Left kidney (tissue), 2 donors: ENCODE results near the gene MATN1. TPM values are rescaled to one million over a fixed set of nuclear protein-coding genes. Genes with fewer than 3 reads are reported as not detected.

Source experiments
- DNase-seq: peaks from one replicate; pipeline ENCODE4 v3.0.0-alpha.2; 2013
- polyA plus RNA-seq: library from polyadenylated mRNA; unstranded; fragments of 120-200 nt; gene quantifications from one replicate; pipeline ENCODE4 v1.2.1, GENCODE V29; 2013; ENCODE audit not compliant: insufficient read length

Gene MATN1
- polyA plus RNA-seq, 1 donor: 0.23 TPM

DNA sequence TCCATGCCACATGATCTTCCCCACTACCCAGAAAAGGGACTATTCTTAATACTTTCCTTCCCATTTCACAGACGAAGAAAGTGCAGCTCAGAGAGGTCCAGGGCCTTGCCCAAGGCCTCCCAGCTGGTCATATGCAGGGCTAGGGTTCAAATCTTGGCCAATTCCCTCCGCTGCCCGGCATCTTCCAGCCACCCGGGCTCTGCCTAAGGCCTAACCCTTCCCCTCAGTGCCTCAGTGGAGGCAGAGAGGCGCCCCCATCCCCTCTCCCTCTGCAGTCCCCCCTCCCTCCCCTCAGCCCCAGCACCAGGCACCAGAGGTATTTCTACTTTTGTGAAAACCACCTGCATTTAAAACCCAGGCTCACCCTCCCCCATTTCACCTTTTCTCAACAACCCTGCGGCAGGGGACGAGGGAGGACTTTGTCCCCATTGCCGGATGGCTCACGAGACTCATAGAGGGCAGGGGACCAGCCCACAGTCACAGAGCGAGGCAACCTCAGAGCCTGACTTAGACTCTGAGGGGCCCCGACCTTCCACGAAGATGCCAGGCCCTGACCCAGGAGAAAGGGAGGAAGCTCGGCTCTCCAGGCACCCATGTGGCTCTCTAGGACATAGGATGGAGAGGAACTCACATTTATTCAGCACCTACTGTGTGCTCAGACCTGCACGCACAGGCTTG, 21.9 kb upstream of the MATN1 start:
- no peak for DNase-seq

DNA sequence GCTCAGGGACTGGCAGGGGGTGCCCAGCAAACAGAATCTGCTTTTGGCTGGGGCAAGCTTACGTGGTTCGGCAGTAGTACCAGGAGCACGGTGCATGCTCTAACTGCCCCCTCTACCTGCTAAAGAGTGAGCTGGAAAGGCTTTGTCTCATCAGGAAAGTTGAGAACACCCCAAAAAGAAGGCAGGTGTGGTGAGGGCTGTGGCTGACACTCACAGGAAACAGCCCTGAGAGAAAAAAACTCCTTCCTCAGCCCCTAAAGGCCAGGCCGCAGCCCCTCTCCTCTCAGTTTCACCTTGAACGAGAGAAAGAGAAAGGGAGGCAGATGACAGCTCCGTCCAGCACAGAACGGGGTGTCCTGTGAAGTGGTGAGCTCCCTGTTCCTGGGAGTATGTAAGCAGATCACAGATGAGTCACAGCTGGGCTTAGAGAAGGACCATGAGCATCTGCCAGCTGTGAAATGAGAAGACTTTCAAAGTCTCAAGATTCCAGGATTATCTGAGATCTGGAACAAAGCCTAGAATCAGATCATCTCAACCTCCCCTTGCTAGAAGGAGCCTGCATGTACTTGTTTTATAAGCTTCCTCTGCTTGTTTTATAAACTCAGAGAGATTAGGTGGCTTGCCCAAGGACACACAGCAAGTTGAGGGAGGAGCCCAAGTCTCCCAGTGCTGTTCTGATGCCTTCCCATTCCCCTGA, 20.8 kb upstream of the MATN1 start:
- no peak for DNase-seq

DNA sequence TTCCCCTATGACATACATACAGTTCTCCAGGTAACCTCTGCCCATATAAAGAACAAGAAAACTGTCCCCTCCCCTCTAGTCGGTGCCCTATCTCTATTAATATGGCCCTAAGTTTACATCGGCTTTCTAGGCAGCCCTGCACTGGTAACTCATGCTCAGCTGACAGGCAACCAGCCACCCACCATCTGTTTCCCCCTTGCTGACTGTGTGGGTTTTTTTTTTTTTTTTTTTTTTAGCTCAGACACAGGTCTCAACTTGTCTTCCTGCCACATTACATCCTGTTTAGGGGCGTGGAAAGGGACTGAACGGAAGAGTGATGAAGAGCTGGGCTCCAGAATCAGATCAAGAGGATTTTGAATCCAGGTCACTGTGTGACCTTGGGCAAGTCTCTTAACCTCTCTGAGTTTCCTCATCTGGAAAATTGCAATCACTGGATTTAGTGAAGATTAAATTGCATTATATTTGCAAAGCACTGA, 20.2 kb upstream of the MATN1 start:
- no peak for DNase-seq

DNA sequence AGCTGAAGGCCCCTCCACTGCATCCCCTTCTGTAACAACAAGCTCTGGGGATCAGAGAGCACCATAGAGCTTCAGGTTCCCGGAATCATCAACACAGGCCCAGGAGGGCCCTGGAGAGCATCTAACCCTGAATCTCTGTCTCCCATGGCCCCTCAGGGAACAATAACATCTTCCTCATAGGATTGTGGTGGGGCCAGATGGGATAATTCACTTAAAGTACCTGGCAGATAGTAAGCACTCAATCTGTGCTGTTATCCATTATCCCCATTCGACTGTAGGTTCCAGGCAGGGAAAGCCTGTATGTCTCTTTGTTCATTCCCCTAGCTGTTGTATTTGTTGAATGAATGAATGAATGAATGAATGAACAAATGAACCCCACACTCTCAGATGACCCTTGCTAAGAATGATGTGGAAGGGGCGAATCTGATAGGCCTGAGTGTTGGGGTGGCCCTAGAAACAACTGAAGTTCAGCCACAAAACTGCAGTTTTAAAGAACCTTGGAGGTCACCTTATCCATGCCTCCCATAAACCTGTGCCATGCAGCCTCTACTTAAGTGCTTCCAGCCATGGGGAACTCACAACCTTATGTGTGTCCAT, 19.7 kb upstream of the MATN1 start:
- no peak for DNase-seq

DNA sequence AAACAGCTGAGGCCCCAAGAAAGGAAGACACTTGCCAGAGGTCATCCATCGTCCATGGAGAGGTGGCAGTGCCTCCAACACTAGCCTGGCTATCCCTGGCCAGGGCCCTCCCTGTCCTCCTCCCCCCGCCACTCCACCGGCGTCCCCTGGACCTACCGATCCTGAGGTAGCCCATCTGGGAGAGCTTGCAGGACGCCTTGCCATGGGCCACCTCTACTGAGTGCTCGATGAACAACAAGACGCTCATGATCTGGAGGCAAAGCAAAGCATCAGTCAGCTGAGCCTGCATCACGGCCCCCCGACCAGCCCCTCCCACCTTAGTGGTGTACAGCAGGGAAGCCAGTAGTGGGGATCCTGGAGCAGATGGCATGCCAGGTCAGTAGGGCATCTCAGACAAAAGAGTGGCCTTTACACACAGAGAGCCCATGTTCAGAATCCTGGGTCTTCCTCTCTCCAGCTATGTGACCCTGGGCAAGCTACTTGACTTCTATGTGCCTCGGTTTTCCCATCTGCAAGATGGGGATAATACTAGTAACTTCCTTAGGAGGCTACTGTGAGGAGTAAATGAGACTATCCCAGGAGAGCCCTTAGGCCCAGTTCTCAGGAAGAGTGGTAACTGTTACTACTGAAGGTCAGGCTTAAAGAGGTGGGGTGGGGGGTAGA, 19.0 kb upstream of the MATN1 start:
- no peak for DNase-seq

DNA sequence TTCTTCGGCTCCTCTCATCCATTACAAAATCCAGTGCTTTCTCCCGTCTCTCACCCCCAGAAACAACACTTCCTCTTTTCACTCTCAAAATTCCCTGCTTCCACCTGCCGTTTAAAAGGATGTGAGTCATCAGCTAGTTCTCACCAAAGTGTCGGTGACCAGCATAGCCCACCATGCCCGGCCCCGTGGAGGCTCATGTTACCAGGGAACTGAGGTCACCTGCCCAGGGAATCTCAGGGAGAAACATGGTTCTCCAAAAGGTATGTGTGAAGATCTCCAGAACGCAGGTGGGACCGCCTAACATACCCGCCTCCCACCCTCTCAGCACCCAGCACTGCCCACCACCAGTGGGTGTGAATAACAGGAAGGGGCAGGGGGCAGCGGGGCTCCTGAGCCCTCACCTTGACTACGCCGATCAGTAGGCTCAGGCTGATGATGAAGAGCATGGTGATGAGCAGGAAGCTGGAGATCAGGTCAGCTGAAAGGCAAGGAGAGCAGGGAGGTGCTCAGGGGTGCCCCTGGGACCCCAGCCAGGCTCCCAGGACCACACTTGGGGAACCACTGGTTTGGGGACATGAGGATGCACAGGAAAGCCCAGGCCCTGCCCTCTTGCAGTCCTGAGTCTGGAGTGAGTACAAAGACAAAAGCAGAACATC, 18.0 kb upstream of the MATN1 start:
- no peak for DNase-seq

DNA sequence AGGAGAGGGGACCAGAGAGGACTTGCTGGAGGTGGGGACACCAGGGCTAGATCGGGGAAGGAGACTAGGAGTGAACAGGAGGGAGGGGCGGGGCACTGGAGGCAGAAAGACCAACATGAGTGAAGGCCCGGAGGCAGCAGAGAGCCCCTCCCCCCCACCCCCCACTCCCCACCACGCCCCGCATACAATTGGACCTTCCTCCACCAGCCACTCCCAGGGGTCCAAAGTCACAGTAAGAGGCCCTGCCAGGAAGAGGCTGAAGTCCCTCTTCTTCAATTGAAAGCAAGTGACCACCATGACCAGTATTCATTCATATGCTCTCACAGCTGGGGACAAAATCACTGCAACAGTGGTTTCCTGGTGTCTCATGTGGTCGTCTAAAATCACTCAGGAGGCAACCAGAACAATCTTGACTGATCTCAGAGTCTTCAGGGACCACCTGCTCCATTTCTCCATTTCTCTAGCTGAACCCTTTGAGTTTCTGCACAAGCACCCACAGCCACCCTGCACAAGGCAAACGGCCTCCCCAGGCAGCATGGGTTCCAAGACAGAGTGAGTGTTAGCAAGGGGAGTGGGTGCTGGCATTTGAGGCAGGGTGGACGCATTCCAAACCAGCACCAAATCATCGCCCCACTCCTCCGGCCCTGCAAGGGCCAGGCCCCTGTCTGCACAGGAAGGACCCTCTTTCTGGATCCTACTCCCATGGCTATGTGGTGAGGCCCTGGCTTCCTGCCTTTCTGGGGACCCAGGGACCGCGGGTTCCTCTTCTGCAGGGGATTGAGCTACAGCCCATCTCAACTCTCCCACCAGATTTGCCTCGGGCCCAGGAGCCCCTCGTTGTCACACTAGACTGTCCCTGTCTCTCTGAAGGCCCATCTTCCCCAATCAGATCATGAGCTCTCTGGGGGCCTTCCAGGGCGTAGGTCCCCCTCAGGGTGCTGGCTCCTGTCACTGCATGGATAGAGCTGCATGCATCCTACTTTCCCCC, 17.2 kb upstream of the MATN1 start:
- no peak for DNase-seq

DNA sequence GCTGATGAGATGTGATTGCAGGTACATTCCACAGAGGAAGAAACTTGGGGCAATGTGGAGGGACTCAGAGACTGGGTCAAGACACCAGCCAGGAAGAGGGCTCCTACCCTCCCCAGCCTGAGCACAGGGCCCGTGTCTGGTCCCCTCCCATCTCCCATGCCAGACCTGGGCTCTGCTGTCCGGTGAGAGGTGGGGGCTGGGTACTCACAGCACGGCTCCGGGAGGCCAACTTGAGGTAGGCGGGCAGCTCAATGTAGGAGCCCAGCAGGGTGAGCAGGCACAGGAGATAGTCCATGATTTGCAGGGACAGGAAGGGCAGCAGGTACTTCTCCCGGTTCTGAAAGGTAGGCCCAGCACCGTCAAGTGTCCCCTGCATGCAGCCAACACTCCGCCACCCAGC, 16.2 kb upstream of the MATN1 start:
- DNase-seq: no peak

DNA sequence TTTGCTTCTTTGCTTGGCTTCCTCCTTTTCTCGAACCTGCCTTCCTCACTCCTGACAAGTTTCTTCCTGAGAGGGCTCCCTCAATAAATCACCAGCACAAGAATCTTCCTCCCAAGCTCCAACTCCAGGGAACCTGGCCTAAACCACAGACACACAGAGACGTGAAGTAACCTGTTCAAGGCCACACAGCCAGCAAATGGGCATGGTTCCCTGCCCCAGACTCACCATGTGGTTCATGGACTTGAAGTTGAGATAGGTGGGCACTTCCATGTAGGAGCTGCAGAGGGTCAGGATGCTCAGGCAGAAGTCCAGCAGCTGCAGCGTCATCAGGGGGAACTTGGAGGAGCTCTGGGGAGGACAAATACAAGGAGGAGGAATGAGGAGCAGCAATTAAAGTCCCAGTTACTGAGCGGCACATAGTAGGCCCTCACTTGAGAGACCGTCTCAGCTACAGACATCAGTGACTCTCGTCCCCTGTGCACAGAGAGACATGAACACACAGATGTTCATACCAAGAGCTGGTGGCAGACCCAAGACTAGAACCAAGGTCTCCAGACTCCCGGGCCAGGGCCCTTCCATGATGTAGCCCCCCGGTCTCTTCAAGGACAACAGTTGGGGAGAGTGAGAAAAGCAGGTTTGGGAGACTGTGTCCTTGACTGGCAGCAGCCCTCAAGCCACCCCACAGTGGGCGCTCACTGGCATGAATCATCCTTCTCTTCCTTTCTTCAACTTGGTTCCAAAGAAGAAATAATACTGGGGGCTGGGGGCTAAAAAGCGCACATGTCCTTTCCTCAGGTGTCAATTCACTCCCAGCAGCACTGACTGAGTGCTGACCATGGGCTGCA, 15.6 kb upstream of the MATN1 start:
- DNase-seq: no peak

DNA sequence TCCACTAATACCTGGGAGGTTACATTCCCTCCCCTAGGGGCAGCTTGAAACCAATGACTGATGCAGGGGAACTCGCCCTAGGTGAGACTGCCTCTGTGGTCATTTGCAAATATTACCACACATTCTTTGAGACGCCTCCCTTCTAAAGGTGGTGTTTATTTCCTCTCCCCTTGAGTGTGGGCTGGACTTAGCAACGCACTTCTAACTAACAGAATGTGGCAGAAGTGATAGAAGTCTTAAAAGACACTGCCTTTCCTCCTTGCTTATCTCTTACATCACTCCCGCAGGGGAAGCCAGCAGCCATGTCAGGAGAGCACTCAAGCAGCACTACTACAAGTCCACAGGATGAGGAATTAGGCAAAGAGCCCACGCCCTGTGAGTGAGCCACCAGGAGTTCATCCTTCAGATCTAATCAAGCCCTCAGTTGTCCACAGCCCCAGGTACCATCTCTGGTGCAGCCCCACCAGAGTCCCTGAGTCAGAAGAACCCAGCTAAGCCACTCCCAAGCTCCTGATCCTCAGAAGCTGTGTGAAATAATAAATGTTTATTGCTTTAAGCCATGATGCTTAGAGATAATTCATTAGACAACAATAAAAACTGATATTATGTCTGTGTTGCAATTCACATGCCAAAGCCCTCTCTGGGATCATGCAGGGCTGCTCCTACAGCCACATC, 14.8 kb upstream of the MATN1 start:
- DNase-seq: no peak

DNA sequence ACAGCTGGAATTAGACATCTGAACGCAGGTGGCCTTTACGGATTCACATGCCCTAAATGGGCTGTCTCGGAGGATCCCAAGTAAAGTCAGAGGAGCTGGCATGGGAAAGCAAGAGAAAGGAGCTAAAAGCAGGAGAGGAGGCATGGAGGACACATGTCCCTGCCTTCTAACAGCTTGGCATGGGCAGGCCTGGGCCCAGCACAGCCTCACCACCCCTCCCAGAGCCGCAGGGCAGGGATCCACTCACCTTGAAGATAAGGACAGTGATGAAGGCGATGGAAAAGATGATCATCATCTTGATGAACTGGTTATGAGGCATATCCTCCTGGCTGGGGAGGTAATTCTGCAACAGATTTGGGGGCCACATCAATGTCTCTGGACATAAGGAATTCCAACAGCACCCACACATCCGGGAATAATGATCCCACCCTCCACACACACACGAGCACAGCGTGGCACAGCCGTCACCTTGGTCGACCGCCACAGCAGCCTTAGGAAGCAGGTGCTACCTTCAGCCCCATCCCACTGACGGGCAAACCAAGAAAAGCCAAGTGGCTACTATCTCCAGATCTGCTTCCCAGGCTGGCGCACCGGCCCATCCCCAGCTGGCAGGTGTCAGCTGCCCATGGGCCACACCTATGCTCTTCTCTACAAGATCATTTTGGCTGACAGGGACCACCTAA, 14.1 kb upstream of the MATN1 start:
- DNase-seq: no peak

DNA sequence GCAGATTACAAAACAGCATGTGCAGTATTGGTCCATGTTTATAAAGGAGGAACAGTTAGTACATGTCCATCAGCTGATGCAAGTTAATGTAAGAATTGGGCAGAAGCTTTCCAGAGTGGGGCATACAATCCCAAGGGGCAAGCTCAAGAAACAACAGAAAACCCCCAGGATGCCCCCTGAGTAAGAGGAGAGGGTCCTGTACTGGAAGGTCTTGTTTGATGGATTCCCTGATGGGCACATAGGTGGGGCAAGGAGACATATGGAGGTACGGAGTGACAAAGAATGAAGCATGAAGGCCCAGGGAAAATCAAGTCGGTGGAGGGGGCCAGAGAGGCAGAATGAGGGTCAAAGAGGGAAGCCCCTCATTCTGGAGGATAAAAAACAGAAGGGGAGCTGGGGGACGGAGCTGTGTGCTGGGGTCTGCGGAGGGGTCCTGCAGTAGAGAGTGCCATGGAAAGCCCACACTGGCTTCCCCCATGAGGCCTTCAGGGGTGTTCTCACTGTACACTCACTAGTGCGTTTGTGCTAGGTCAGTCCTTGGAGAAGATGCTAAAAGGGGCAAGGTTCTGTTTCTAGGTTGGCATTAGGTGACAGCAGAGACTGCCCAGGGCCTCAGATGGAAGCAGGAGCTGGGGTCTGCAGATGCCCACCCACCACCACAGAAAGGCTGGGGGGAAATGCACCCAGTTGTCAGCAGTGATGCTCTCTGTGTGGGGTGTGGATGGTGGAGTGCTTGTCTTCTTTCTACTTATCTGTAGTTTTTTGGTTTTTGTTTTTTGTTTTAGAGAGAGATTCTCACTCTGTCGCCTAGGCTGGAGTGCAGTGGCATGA, 12.5 kb upstream of the MATN1 start:
- no peak for DNase-seq

DNA sequence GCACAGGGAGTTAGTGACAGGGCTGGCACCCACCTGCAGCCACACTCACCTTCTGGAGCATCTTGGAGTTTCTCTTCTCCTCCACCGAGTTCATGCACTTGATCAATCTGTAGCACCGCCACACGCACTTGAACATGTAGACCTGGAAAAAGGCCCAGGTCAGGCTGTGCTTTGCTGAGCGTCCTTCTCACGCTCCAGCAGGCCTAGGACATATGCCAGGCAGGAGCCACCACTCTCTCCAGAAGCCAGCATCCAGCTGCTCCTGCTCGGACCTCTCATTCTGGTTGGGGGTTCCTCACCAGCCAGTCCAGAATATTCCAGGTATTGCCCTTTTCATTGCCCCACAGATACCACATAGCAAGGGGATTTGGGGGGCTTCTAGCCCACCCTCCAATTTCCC, 11.7 kb upstream of the MATN1 start:
- DNase-seq: no peak

DNA sequence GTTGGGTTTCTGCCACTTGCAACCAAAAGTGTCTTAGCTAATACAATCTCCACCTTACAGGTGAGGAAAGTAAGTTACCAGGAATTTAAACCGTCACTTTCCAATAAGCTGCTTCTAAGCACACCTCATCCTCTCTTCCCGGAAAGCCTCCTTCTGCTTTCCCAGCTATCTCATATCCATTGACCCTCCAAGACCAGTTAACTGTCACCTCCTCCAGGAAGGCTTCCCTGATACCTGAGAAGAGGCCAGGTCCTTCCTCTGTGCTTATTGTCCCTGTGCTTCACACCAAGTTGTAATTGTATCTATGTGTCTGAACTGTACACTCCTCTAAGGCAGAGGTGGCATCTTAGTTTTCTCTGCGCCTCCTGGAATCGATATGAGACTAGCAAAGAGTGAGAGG, 11.2 kb upstream of the MATN1 start:
- no peak for DNase-seq

DNA sequence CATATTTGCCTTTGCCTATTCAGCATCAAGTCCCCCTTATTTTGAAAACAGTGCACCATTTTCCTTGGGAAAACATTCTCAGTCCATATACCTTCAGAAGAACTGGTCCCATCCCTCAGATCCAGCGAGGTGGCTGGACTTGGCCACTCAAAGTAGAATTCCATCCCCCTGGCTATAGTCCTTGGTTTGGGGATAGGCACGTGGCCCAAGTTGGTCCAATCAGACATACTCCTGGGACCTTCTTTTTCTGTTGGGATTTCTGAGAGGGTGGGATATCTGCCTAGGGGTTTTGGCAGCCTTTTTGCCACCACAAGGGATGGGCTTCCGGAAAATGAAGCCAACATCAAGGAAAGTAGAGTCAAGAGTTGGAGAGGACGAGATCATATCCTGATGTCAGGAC, 10.7 kb upstream of the MATN1 start:
- DNase-seq: no peak

DNA sequence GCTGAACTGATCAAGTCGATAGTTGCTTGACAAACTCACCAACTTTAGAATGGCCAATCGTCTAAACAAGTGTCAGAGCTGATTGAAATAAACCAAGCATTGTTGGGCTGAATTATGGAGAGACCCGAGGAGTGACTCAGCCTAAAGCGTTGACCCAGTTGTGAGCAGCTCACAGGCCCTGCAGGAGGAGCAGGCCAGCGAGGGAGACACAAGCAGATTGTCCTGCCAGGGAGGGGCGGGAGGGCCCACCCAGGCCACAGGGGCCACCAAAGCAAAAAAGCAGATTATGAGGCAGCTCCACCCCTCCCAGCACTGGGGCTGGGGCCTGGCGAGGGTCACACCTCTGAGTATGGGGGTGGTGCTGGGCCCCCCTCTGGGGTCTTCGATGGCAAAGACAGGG, 10.1 kb upstream of the MATN1 start:
- no peak for DNase-seq

DNA sequence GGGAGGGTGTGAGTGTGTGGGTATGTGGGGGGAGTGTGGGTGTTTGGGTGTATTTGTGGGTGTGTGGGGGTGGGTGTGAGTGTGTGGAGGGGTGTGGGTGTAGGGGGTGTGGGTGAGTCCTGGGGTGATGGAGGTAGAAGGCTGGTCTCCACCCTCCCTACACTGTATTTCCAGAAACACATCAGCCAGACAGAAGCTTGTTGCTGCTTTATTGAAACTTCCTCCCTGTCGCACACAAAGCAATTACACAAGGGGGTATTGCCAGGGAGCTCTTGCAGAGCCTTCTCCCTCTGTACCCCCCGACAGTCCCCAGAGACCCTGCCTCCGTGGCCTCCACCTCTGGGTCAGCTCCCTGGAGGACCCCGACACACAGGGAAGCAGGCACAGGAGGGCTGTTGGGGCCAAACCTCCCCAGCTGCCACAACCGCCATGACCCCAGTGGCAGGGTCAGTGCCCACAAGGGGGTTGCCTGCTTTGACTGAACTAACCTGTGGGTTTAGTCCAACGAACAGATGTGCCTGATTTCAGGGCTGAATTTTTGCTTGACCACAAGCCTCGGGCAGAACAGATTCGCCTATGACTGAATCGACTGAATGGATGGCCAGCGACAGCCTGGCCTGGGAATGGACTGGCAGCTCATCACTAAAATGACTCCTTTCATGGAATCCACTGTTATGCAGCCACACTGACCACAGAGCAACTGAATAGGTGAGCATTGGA, 9.1 kb upstream of the MATN1 start:
- no peak for DNase-seq
